ENCODE results near the gene SLC22A23.
"Not testable (repeated sequence)": the region's sequence is repeated elsewhere in the genome, so short reads cannot be mapped to it uniquely, and the experiment has no call there.

The SLC22A23 gene

GRCh38 chr6:3403238-3404173 is 53.3 kb downstream of the SLC22A23 start:
- no peak for DNase-seq (ENCODE audit: low read depth)

- DNase-seq (ENCODE audit: low read depth) = no peak
Measured at GRCh38 chr6:3402310-3403237, 54.3 kb downstream of the SLC22A23 start.

- no peak for DNase-seq (ENCODE audit: low read depth)
Measured at GRCh38 chr6:3400162-3400561, 56.7 kb downstream of the SLC22A23 start.

GRCh38 chr6:3398755-3399696 is 57.8 kb downstream of the SLC22A23 start:
- no peak for DNase-seq (ENCODE audit: low read depth)

GRCh38 chr6:3398165-3398562 is 58.7 kb downstream of the SLC22A23 start:
- DNase-seq (ENCODE audit: low read depth) = no peak

GRCh38 chr6:3397229-3398164 is 59.4 kb downstream of the SLC22A23 start:
- no peak for DNase-seq (ENCODE audit: low read depth)

DNA sequence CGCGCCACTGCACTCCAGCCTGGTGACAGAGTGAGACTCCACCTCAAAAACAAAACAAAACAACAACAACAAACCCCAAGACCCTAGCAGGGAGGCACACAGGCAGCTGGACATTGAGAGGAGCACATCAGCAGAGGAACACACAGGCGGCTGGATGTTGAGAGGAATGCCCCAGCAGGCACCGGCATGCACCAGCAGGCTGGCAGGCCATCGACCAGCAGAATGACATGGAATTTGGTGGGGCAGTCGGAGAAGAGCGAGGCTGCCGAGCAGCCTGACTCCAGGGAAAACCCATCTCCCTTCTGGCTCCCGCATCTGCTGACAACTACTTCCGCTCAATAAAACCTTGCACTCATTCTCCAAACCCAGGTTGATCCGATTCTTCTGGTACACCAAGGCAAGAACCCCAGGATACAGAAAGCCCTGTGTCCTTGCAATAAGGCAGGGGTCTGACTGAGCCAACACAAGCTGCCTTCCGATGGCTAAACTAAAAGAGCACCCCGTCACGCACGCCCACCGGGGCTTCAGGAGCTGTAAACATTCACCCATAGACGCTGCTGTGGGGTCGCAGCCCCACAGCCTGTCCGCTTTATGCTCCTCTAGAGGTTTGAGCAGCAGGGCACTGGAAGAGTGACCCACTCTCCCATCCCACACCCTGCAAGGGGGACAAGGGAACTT is 60.2 kb downstream of the SLC22A23 start:
- no peak for DNase-seq (ENCODE audit: low read depth)

DNA sequence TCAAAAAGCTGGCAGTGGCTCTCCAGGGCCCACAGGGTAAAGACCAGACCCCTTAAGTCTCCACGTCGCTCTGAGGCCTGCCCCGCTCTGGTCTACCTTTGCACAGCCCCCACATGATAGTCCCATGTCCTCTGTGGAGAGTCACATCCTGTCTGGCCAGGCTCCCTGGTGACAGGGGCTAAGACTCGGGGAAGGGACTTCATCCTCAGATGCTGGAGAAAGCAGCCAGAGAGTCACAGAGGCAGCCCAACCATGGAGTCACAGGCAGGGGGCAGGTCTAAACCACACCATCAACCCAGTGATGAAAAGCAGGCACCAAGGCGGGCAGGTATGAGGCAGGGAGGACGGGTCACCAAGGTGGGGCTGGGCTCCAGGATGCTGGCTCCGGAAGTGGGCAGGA is 62.2 kb downstream of the SLC22A23 start:
- no peak for DNase-seq (ENCODE audit: low read depth)

GRCh38 chr6:3393836-3394202 is 63.0 kb downstream of the SLC22A23 start:
- no peak for DNase-seq (ENCODE audit: low read depth)

DNA sequence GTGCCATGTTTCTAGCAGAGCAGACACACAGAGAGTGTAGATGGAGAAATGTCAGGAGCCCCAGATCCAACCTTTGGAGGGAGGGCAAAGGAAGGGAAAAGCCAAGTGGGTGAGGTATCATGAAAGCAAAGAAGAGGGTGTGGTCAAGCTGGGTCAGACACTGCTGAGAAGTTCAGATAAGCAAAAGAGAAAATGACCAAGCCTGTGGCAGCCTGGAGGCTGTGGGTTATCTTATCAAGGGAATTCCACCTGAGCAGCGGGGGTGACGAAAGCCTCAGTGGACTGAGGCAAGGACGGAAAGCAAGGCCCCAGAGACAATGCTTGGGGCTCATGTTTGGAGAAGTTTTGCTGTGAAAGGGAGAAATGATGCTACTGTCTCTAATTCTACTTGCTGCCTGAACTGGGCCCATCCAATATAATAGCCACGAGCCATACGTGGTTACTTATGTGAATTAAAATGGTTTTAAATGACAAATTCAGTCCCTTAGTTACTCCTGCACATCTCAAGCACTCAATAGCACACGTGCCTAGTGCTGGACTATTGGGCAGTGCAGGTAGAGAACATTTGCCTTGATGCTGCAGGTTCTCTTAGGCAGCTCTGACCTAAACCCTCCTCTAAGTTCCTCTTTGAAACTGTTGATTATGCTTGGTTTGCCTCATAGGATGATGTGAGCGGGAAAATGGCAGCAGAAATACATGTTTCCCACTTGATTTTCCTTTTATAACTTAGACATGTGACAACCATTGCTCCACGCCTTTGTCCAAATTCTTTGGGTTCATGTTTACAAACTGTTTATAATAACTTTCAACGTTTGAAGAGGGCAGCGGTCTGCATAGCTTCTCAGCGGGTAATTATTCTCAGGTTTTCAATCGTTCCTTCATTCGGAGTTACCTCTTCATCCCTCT is 63.7 kb downstream of the SLC22A23 start:
- DNase-seq (ENCODE audit: low read depth) = no peak

DNA sequence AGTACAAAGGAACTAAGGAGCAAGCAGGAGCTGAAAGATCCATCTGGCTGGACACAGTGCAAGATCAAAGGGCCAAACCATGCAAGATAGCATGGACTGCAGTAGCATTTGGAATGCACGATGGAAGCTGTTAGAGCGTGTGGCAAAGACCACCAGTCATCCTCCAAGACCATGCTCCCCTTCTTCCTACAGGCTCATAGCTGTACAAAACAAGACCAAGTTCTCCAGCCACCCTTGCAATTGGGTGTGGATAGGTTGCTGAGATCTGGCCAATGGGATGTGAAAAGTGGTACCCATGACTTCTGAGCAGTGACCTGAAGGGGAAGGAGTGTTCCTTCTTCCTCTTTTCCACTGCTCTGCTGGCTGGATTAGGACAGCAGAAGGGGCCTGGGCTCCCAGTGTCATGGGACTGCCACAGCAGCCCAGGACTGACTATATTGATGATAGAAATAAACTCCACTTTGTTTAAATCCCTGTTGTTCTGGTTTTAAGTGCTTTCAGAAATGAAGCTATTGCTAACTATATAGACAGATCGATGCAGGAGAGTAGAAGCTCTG is 64.9 kb downstream of the SLC22A23 start:
- no peak for DNase-seq (ENCODE audit: low read depth)

DNA sequence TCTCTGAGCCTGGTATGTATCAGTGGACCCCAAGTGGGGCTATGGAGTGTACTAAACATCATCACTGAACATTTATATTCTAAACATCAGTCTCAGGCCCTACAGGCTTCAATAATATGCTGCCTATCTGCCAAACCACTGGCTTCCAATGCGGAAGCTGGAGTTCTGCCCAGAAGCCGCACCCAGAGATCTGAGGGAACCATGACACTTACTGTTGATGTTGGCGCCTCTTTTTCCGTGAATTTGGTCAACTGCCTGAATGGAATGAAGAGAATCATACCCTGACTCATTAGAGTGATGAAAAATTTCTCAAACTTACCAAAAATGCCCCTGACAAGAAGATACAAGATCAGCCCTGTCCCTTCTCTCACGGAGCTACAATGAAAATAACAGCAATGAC is 66.2 kb downstream of the SLC22A23 start:
- DNase-seq (ENCODE audit: low read depth) = no peak

GRCh38 chr6:3389390-3390167 is 67.3 kb downstream of the SLC22A23 start:
- no peak for DNase-seq (ENCODE audit: low read depth)

GRCh38 chr6:3388786-3389185 is 68.1 kb downstream of the SLC22A23 start:
- DNase-seq (ENCODE audit: low read depth) = no peak

DNA sequence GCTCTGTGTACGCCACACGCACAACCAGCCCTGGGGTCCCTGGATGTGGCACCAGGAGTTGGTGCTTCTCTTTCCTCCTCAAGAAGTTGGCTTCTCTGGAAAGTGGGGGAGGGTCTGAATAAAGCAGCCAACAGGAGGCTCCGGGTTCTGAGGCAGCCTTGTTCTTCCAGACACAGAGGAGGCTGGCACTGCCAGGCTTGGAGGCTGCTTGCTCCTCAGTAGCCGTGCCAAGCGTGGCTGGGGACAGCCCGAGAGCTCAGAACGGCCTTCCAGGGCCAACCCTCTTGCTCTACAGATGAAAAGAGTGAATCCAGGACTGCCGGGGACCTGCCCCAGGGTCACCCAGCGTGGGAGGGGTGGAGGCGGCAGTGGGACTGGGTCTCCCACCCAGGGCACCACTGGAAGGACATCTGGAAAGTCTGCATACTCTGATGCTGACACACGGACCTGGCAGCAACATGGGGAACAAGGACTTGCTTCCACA is 70.4 kb downstream of the SLC22A23 start:
- DNase-seq (ENCODE audit: low read depth) = no peak

DNA sequence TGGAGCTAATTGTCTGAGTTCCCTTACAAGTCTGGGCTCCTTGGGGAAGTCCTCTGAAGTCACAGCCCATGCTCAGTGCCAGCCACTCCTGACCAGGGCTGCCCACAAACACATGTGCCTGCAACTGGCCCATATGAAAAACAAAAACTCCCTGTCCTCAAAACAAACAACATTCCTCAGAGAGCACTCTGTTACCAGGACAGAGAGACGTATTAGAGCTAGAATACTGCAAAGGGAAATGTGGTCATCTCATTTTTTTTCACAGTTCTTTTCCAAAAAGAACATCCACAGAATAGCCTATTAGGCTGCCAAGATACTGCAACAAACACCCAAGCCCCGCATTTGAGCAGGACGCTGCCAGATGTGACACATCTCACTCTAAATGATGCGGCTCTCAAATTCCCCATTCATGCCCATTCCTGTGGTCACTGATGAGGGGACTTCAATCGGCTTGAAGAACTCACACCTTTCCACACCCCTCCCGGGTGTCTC is 71.1 kb downstream of the SLC22A23 start:
- no peak for DNase-seq (ENCODE audit: low read depth)

DNA sequence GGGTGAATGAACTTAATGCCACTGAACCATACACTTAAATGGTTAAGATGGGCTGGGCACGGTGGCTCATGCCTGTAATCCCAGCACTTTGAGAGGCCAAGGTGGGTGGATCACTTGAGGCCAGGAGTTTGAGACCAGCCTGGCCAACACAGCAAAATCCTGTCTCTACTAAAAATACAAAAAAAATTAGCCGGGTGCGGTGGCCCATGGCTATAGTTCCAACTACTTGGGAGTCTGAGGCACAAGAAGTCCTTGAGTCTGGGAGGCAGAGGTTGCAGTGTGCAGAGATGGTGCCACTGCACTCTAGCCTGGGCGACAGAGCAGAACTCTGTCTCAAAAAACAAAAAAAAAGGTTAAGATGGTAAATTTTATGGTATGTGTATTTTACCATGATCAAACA is 71.7 kb downstream of the SLC22A23 start:
- not testable (repeated sequence) for DNase-seq (ENCODE audit: low read depth)
